Sigmoid colon (tissue), 7 donors: ENCODE data around the gene PDLIM5. TPM values are rescaled to one million over a fixed set of nuclear protein-coding genes. Genes with fewer than 3 reads are reported as not detected.
"Not testable (repeated sequence)": the region's sequence is repeated elsewhere in the genome, so short reads cannot be mapped to it uniquely, and the experiment has no call there.

Experiments used
- DNase-seq: peaks from one replicate; pipeline ENCODE4 v3.0.0-alpha.2; 2019
- H3K27ac ChIP-seq, 4 donors: fragments of 200-600 bp; sonication (generic); one replicate each; pipeline ENCODE4 v1.5.1; 2016 to 2019; ENCODE audit warnings: mild to moderate bottlenecking in 1 of 4
- H3K27me3 ChIP-seq, 3 donors: fragments of 200-600 bp; sonication (generic); one replicate each; pipeline ENCODE4 v1.5.1; 2019; ENCODE audit warnings: mild to moderate bottlenecking in 1 of 3
- H3K36me3 ChIP-seq, 4 donors: fragments of 200-600 bp; sonication (generic); one replicate each; pipeline ENCODE4 v1.5.1; 2016 to 2019
- H3K4me1 ChIP-seq, 4 donors: fragments of 200-600 bp; sonication (generic); one replicate each; pipeline ENCODE4 v1.5.1; 2017 to 2019
- H3K4me3 ChIP-seq, 4 donors: fragments of 200-600 bp; sonication (generic); one replicate each; pipeline ENCODE4 v1.5.1; 2017 to 2019; ENCODE audit warnings: mild to moderate bottlenecking in 2 of 4, moderate library complexity in 1 of 4
- H3K9me3 ChIP-seq, 4 donors: fragments of 200-600 bp in 3 of 4; sonication (generic) in 3 of 4; one replicate each; pipeline versions ENCODE4 v1.5.1 to v1.6.1; 2013 to 2019
- EP300 ChIP-seq, 4 donors: sonication (generic); formaldehyde crosslinking; IDR thresholded peaks; one replicate each; pipeline ENCODE4 v1.6.1; 2017; ENCODE audit warnings: antibody characterized with exemption in 4 of 4
- POLR2A ChIP-seq, 2 donors: fragments of 450-650 bp; IDR thresholded peaks; one replicate each; pipeline ENCODE4 v1.6.1; 2016; ENCODE audit warnings: antibody characterized with exemption in 2 of 2, mild to moderate bottlenecking in 2 of 2, moderate library complexity in 2 of 2
- POLR2AphosphoS5 ChIP-seq, 4 donors: sonication (generic); formaldehyde crosslinking; IDR thresholded peaks; one replicate each; pipeline ENCODE4 v1.6.1; 2017; ENCODE audit warnings: antibody characterized with exemption in 4 of 4
- WGBS, 2 donors: extraction: QIAGEN DNeasy Blood & Tissue Kit; methylation state at CpG; one replicate each; pipeline ENCODE4 v1.1.7; 2013; 5-methylcytosine and 5-hydroxymethylcytosine counted together
- intact Hi-C: fragments of 100-400 bp; cut with DNase I; formaldehyde crosslinking; loops from one replicate; pipeline ENCODE4 v1.15.1; 2023
- polyA plus RNA-seq, 3 donors: library from polyadenylated mRNA; stranded (reverse); fragments of 200-250 nt; gene quantifications; one replicate each; pipeline ENCODE4 v1.2.3, GENCODE V29; 2013
- total RNA-seq, 4 donors: library from RNA; depleted of rRNA; stranded (reverse); fragments of >200 nt; gene quantifications; one replicate each; pipeline ENCODE4 v1.1.0, GENCODE V29; 2016
- TF ChIP-seq, protein P1 (sequence below), 4 experiments: fragments of 450-650 bp in 3 of 4; fragments of 200-600 bp in 1 of 4; IDR thresholded peaks; one replicate each; pipeline ENCODE4 v1.5.1; 2016 to 2019; ENCODE audit warnings: antibody characterized with exemption in 4 of 4, mild to moderate bottlenecking in 3 of 4, moderate library complexity in 2 of 4
- donor health status: healthy with polysubstance abuse.
- donor health status: Bipolar disorder and iron deficiency.
- donor health status: healthy.

PDLIM5 gene
- total and polyA plus RNA-seq, 7 donors, result 31.2 to 221 (median 167) TPM

DNA sequence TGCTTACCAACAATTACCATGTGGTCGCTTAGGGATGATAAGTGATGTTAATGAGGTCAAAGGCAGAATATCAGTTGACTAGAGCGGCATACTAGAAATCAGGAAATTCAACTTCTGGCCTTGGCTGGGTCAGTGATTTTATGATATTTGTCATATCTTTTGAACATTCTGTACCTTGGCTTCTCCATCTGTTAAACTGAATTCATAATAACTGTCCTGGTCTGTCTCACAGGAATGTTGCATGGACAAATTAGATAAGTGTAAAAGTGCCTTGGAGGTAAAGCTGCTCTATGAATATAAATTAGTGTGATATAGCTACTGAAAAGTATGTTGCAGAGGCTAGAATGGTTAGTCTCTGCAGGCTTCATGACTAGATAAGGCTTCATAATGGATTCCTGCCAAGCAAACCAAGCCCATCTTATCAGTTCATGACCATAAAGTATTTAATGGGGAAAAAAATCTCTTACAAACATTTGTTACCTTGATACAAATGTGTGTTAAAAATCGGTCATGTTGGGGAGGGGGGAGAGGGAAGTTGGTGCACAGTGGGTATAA, 201.4 kb downstream of the PDLIM5 start:
- no peaks in the 10 kb centered on the region for H3K9me3 ChIP-seq
- H3K4me1 ChIP-seq, result peaks cover 0 to 45% (median 22%) of the 10 kb centered on the region in 4 donors
- H3K4me3 ChIP-seq, result no peak overlapping the region
- H3K27ac ChIP-seq, result no peak overlapping the region
- intact Hi-C loops, result no loop called here
- H3K27me3 ChIP-seq, result no peaks in the 10 kb centered on the region
- no peak for DNase-seq
- H3K36me3 ChIP-seq, result peaks cover 0 to 26% (median 8%) of the 10 kb centered on the region in 4 donors
- TF ChIP-seq POLR2A (IDR thresholded peaks at IDR 0.05) (no peak), EP300 (IDR thresholded peaks at IDR 0.05) (no peak), POLR2AphosphoS5 (IDR thresholded peaks at IDR 0.05) (no peak)
- TF ChIP-seq, protein P1, sequence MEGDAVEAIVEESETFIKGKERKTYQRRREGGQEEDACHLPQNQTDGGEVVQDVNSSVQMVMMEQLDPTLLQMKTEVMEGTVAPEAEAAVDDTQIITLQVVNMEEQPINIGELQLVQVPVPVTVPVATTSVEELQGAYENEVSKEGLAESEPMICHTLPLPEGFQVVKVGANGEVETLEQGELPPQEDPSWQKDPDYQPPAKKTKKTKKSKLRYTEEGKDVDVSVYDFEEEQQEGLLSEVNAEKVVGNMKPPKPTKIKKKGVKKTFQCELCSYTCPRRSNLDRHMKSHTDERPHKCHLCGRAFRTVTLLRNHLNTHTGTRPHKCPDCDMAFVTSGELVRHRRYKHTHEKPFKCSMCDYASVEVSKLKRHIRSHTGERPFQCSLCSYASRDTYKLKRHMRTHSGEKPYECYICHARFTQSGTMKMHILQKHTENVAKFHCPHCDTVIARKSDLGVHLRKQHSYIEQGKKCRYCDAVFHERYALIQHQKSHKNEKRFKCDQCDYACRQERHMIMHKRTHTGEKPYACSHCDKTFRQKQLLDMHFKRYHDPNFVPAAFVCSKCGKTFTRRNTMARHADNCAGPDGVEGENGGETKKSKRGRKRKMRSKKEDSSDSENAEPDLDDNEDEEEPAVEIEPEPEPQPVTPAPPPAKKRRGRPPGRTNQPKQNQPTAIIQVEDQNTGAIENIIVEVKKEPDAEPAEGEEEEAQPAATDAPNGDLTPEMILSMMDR (IDR thresholded peaks at IDR 0.05), result no peak
- 18 to 68% methylated on average over 3 of the region's 3 CpGs for WGBS, 2 donors

DNA sequence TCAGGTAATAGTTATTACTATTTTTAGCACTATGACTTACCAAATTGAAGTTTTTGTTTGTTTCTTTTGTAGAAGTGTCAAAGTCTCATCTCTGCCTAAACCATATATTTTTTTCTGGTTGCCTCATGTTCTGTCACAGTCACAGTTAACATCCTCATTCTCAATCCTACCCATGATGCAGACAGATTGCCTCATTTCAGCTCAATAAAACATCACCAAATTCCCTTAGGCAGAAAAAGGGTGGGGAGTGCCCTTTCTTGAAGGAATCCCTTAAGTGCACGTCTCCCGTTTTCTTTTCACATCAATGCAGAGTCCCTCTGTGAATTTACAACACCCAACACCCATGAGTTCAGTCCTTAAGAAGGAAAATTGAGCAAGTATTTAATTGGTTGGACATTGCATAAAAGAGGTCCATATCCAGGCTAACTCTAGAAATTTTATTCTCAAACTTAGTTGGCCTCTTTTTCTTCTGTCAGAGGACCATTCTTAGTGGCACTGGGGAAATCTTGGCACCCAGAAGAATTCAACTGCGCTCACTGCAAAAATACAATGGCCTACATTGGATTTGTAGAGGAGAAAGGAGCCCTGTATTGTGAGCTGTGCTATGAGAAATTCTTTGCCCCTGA, 202.4 kb downstream of the PDLIM5 start:
- intact Hi-C loops, result no loop called here
- peaks cover 0 to 45% (median 22%) of the 10 kb centered on the region in 4 donors for H3K4me1 ChIP-seq
- 95 to 96% methylated on average over 3 of the region's 3 CpGs for WGBS, 2 donors
- H3K4me3 ChIP-seq, result no peak overlapping the region
- no peaks in the 10 kb centered on the region for H3K9me3 ChIP-seq
- peaks cover 0 to 32% (median 11%) of the 10 kb centered on the region in 4 donors for H3K36me3 ChIP-seq
- TF ChIP-seq EP300 (IDR thresholded peaks at IDR 0.05) (no peak), POLR2A (IDR thresholded peaks at IDR 0.05) (no peak), POLR2AphosphoS5 (IDR thresholded peaks at IDR 0.05) (no peak)
- TF ChIP-seq, protein P1 (IDR thresholded peaks at IDR 0.05), result no peak
- H3K27ac ChIP-seq, result no peak overlapping the region
- no peaks in the 10 kb centered on the region for H3K27me3 ChIP-seq
- no peak for DNase-seq

DNA sequence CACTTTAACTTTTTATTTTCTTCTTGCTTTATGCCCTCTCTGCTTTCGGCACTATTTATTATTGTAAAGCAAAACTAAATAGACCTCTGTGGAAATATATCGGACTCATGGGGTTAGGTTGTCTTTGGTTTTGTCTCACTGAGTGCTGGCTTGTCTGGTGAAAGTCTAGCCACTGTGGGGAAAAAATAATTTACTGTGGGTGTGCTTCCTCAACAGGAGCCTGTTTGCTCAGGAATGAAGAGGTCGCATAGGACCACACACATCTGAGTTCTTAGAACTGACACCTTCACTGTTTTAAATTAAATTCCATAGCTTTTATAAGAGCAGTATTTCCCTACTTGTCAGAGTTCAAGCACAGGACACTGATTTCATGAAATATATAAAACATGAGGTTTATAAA, 203.0 kb downstream of the PDLIM5 start:
- H3K36me3 ChIP-seq, result peaks cover 0 to 34% (median 11%) of the 10 kb centered on the region in 4 donors
- intact Hi-C loops, result no loop called here
- no peak overlapping the region for H3K4me3 ChIP-seq
- no peak for TF ChIP-seq EP300 (IDR thresholded peaks at IDR 0.05)
- TF ChIP-seq POLR2AphosphoS5 (IDR thresholded peaks at IDR 0.05), result no peak
- no peak for TF ChIP-seq POLR2A (IDR thresholded peaks at IDR 0.05)
- TF ChIP-seq, protein P1 (IDR thresholded peaks at IDR 0.05), result no peak
- H3K27ac ChIP-seq, result no peak overlapping the region
- 90 to 92% methylated on average over 3 of the region's 3 CpGs for WGBS, 2 donors
- no peaks in the 10 kb centered on the region for H3K27me3 ChIP-seq
- peaks cover 0 to 41% (median 22%) of the 10 kb centered on the region in 4 donors for H3K4me1 ChIP-seq
- H3K9me3 ChIP-seq, result no peaks in the 10 kb centered on the region
- DNase-seq, result no peak

DNA sequence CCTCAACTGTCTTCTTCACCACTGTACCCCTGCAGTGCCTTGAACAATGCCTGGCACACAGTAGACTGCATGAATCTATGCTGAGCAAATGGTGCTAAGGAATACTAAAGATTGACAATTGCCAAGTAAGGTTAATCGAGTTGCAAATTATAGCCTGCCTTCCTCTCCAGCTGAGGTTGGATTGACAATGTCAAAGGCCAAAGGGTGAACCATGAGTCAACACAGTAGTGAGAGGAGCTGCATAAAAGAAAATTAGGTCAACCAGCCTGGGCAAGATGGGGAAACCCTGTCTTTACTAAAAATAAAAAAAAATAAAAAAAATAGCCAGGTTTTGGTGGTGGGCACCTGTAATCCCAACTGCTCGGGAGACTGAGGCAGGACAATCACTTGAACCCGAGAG, 208.9 kb downstream of the PDLIM5 start:
- H3K36me3 ChIP-seq, result peaks cover 0 to 79% (median 32%) of the 10 kb centered on the region in 4 donors
- WGBS, 2 donors, result 69 to 71% methylated on average over 3 of the region's 3 CpGs
- H3K27me3 ChIP-seq, result no peaks in the 10 kb centered on the region
- H3K4me1 ChIP-seq, result no peaks in the 10 kb centered on the region
- DNase-seq, result no peak
- no peak overlapping the region for H3K4me3 ChIP-seq
- no peak overlapping the region for H3K27ac ChIP-seq
- TF ChIP-seq POLR2AphosphoS5 (IDR thresholded peaks at IDR 0.05), result no peak
- no peak for TF ChIP-seq EP300 (IDR thresholded peaks at IDR 0.05)
- TF ChIP-seq, protein P1 (IDR thresholded peaks at IDR 0.05), result no peak
- no peak for TF ChIP-seq POLR2A (IDR thresholded peaks at IDR 0.05)
- H3K9me3 ChIP-seq, result no peaks in the 10 kb centered on the region
- intact Hi-C loops, result no loop called here

DNA sequence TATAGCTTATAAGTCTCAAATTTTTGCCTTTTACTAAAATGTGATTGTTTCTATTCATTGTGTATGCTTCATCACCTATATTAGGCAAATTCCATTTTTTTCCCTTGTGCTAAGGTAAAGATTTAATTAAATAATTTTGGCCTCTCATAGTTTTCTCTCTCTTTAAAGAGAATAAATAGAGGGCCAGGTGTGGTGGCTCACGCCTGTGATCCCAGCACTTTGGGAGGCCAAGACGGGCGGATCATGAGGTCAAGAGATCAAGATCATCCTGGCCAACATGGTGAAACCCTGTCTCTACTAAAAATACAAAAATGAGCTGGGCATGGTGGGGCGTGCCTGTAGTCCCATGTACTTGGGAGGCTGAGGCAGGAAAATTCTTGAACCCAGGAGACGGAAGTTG, 213.3 kb downstream of the PDLIM5 start:
- DNase-seq, intact Hi-C loops, H3K4me1 ChIP-seq, H3K27ac ChIP-seq, H3K27me3 ChIP-seq, H3K4me3 ChIP-seq, H3K9me3 ChIP-seq: not testable (repeated sequence)
- WGBS, 2 donors, result 96 to 97% methylated on average over 5 of the region's 5 CpGs
- peaks cover 0 to 75% (median 21%) of the 10 kb centered on the region in 4 donors for H3K36me3 ChIP-seq
